Ishikawa (cell line): ENCODE data around the gene ZFAND3.
A peak's percentile ranks its signal among the peaks of the same experiment; 100 is the strongest.

Source experiments
- CEBPB ChIP-seq: IDR thresholded peaks from 2 replicates; pipeline ENCODE4 v1.6.1; 2012
- CREB1 ChIP-seq: IDR thresholded peaks from 2 replicates; pipeline ENCODE4 v1.6.1; 2012; ENCODE audit warnings: low read depth
- EGR1 ChIP-seq: IDR thresholded peaks from 2 replicates; pipeline ENCODE4 v1.6.1; 2012
- EP300 ChIP-seq: IDR thresholded peaks from 2 replicates; pipeline ENCODE4 v1.6.1; 2012; ENCODE audit warnings: borderline replicate concordance
- FOXM1 ChIP-seq: IDR thresholded peaks from 2 replicates; pipeline ENCODE4 v1.6.1; 2012; ENCODE audit warnings: low read depth, borderline replicate concordance
- NFIC ChIP-seq: IDR thresholded peaks from 2 replicates; pipeline ENCODE4 v1.6.1; 2012
- RAD21 ChIP-seq: IDR thresholded peaks from 2 replicates; pipeline ENCODE4 v1.6.1; 2012; ENCODE audit warnings: low read depth
- REST ChIP-seq: IDR thresholded peaks from 2 replicates; pipeline ENCODE4 v1.6.1; 2012; ENCODE audit warnings: low read depth, mild to moderate bottlenecking
- TAF1 ChIP-seq: IDR thresholded peaks from 2 replicates; pipeline ENCODE4 v1.6.1; 2012; ENCODE audit warnings: low read depth, mild to moderate bottlenecking
- TCF12 ChIP-seq: IDR thresholded peaks from 2 replicates; pipeline ENCODE4 v1.6.1; 2012; ENCODE audit warnings: low read depth
- YY1 ChIP-seq: IDR thresholded peaks from 2 replicates; pipeline ENCODE4 v1.6.1; 2012; ENCODE audit warnings: low read depth
- ZBTB7A ChIP-seq: IDR thresholded peaks from 2 replicates; pipeline ENCODE4 v1.6.1; 2012; ENCODE audit warnings: low read depth
- TF ChIP-seq, protein P1 (sequence below): IDR thresholded peaks from 2 replicates; pipeline ENCODE4 v1.6.1; 2012
- TF ChIP-seq, protein P2 (sequence below): IDR thresholded peaks from 2 replicates; pipeline ENCODE4 v1.6.1; 2012

GRCh38 chr6:38057994-38058393 is 238.5 kb downstream of the ZFAND3 start:
- 0 out of 2 replicates have a peak, but pooled peaks have one; percentile 9 for TF ChIP-seq EGR1
- TF ChIP-seq, protein P1, sequence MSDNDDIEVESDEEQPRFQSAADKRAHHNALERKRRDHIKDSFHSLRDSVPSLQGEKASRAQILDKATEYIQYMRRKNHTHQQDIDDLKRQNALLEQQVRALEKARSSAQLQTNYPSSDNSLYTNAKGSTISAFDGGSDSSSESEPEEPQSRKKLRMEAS: no peak
- no peak for TF ChIP-seq CREB1
- no peak for TF ChIP-seq RAD21
- no peak for TF ChIP-seq EP300
- TF ChIP-seq REST: no peak
- TF ChIP-seq CEBPB: no peak
- no peak for TF ChIP-seq FOXM1
- no peak for TF ChIP-seq ZBTB7A
- TF ChIP-seq, protein P2, sequence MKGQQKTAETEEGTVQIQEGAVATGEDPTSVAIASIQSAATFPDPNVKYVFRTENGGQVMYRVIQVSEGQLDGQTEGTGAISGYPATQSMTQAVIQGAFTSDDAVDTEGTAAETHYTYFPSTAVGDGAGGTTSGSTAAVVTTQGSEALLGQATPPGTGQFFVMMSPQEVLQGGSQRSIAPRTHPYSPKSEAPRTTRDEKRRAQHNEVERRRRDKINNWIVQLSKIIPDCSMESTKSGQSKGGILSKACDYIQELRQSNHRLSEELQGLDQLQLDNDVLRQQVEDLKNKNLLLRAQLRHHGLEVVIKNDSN: no peak
- TF ChIP-seq TCF12: no peak
- TF ChIP-seq YY1: no peak
- no peak for TF ChIP-seq NFIC
- no peak for TF ChIP-seq TAF1
